GM13977 (cell line): ENCODE measurements around the gene HHAT.

Experiments
- DNase-seq: peaks from one replicate; pipeline ENCODE4 v3.0.0; 2012; ENCODE audit warnings: low spot score
- CTCF ChIP-seq: IDR thresholded peaks from 2 replicates; pipeline ENCODE4 v1.5.1; 2012; ENCODE audit warnings: mild to moderate bottlenecking, control low read depth; ENCODE audit not compliant: insufficient read depth; ENCODE audit errors: extremely low read depth, missing control alignments
- in situ Hi-C: fragments of 300-500 bp; cut with MboI; formaldehyde crosslinking; loops from one replicate; pipeline ENCODE4 v1.12.0; 2022; ENCODE audit warnings: low sequenced_read_pairs, low pct_unique_long_range_greater_than_20kb, mixed read lengths, inconsistent platforms; ENCODE audit not compliant: unreplicated experiment

Gene HHAT

DNA sequence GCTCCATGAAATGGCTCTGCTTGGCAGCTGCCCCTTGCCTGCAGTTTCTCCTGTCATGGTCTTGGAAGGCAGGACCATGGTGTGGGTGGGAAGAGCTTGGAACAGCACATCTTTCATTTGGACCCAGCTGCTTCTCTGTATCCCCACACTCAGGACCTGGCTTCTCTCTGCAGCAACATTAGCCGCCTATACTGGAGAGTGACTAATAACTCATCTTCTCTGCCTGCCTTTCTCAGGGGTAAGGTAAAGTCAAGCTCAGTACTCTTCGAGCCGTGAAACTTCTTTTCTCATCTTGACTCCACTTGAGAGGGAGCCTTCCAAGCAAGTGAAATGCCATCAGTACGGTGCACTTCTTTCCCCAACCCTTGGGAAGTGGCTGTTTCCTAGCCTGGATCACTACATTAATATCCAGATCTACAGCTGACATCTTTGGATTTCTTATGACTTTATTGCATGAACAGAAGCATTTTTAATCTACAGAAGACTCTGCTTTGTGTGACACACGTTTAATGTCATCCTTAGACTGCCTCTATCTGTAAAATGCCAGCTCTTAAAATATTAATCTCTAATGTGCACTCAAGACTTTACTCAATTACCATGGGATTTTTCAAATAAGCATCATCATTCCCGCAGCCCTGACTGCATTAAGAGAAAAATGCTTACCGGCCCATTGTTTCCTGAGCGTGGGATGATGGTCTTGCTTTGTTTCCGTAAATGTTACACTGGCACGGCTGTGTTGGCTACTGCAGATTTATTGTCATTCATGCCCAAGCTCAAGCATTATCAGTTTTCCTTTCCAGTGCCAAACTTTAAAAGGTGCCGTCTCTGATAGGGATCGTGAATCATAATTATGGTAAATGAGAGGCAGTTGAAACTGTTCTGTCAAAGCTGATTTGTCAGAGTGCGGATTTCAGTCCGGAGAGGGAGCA lies 242.9 kb downstream of the HHAT start:
- DNase-seq, result no peak
- no peak for TF ChIP-seq CTCF
- in situ Hi-C loops, result no loop called here

DNA sequence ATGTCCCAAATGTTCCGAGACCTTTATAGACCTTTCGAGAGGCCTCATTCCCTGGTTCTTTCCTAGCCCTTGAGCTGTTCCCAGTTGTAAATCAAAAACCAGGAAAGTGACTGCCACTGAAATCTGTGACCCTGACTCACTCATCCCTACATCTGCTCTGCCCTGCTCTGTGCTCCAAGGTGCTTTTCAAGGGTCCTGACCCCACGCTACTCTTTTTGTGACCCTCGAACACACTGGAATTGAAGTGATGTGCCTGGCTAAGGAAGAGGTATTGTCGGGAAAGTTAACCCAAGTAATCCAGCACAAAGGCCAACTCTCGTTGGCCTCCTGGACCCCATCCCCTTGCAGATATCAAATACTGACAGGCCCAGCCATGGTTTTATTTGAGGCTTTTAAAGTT lies 244.4 kb downstream of the HHAT start:
- DNase-seq, result no peak
- no peak for TF ChIP-seq CTCF
- in situ Hi-C loops, result no loop called here

DNA sequence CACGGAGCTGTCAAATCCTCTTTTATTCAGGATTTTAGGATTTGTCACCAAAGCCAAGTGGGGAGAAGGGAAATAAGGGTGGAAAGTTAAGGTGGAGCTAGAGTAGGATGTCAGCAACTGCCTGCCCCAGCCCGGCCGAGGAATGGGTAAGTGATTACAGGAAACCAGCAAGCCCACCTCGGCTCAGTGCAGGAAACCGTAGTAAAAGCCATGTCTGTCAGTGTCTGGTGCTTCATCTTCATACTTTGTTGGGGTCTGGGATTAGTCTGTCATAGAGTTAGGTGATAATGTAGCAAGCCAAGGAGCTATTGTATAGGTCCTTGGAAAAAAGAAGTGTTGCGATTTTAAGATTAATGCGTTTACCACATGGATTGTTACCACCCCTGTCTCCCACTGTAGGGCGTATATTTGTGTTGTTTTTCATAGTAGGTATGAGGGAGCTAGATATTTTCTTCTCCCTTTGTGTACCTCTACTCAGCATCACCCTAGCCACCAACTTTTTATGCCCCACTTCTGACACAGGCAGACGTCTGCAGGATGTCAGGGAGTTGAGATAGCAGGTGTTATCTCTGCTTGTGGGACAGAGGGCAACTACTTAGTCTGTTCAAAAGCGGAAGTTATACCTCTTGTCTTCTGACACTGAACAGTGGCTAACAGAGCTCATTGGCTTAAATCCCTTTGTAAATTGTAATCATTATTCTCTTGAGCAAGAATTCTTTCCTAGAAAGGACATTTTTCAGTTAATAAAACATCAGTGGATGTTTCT lies 253.7 kb downstream of the HHAT start:
- TF ChIP-seq CTCF, result no peak

DNA sequence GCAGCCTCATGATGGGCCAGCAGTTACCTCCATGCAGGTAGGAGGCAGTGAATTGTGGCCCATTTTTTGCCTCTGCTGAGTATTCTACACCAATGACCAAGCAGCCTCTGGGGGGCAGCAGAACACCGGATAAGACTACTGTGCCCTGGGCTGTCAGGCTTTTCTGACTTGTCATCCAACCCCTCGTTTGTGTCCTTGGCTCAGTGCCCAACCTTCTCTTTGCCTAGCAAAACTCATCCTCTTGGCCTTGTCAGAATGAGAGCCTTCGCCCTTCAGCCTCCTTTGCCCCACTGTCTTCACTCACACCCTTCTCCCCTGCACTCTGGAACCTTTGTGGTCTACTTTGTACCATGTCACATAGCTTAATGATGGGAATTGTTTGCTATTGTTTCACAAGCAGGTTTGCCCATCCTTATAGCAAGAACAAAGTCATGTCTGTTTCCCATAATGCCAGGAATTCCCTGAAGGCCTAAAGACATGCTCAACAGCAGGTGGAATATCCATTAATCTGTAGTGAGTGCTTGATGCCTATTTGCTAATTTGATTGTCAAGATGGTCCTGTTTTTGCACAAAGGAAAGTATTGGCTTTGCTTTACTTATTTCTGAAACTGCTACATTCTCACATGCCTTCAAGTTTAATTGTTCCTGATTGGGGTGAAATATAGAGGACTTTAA lies 255.9 kb downstream of the HHAT start:
- in situ Hi-C loops, result loop anchor here (25.0 kb wide), 3 partner anchors 353 to 1078 kb away; partner anchors contain the start of gene KCNH1
- peak; percentile 68 for DNase-seq
- peak; percentile 85 for TF ChIP-seq CTCF

More for the DNA sequence above, 253.7 kb downstream of the HHAT start:
- DNase-seq, result no peak
- in situ Hi-C loops, result loop anchor here (25.0 kb wide), 3 partner anchors 355 to 1080 kb away; partner anchors contain the start of gene KCNH1

DNA sequence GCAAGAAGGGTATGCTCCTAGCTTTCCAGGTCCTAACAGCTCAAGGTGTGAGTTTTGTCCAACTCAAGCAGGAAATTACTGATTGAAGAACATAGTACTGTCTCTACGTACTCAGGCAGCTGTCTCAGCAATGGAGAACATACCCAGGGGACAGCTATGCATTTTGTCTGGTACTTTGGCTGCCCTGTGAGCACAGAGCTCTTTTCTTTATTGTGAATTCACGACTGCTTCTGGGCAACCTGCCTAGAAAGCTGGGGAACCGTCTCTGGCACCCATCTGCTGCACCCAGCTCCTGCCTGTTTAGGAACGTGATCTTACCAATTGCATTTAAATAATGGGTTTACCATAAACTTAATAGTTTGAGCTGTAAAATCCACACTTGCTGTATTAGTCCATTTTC lies 258.1 kb downstream of the HHAT start:
- in situ Hi-C loops, result loop anchor here (25.0 kb wide), 3 partner anchors 351 to 1076 kb away; partner anchors contain the start of gene KCNH1
- DNase-seq, result no peak
- no peak for TF ChIP-seq CTCF

GRCh38 chr1:210587566-210587965 lies 258.9 kb downstream of the HHAT start:
- DNase-seq, result no peak
- in situ Hi-C loops, result loop anchor here (25.0 kb wide), 3 partner anchors 350 to 1075 kb away; partner anchors contain the start of gene KCNH1
- no peak for TF ChIP-seq CTCF
